RPMI8226 (cell line): Measurements from ENCODE around the gene KRTAP5-7.
"Not testable (repeated sequence)": the region's sequence is repeated elsewhere in the genome, so short reads cannot be mapped to it uniquely, and the experiment has no call there.

ENCODE experiments used
- DNase-seq: peaks from one replicate; pipeline ENCODE4 v3.0.0-alpha.2; 2015

KRTAP5-7 gene

GRCh38 chr11:71498091-71498490 is 29.0 kb upstream of the KRTAP5-7 start:
- no peak for DNase-seq

GRCh38 chr11:71499125-71499524 is 27.9 kb upstream of the KRTAP5-7 start:
- no peak for DNase-seq

- DNase-seq = no peak
Observed at GRCh38 chr11:71499546-71499945, 27.5 kb upstream of the KRTAP5-7 start.

GRCh38 chr11:71500601-71501021 is 26.5 kb upstream of the KRTAP5-7 start:
- no peak for DNase-seq

- no peak for DNase-seq
Observed at GRCh38 chr11:71501071-71501985, 25.7 kb upstream of the KRTAP5-7 start.

GRCh38 chr11:71502026-71502425 is 25.0 kb upstream of the KRTAP5-7 start:
- no peak for DNase-seq

- DNase-seq = no peak
Observed at GRCh38 chr11:71502871-71503435, 24.1 kb upstream of the KRTAP5-7 start.

GRCh38 chr11:71504531-71504930 is 22.5 kb upstream of the KRTAP5-7 start:
- DNase-seq = no peak

GRCh38 chr11:71505001-71505400 is 22.1 kb upstream of the KRTAP5-7 start:
- no peak for DNase-seq

GRCh38 chr11:71505781-71506180 is 21.3 kb upstream of the KRTAP5-7 start:
- no peak for DNase-seq

GRCh38 chr11:71507102-71507501 is 20.0 kb upstream of the KRTAP5-7 start:
- DNase-seq = no peak

GRCh38 chr11:71518506-71519471 is 8.3 kb upstream of the KRTAP5-7 start:
- DNase-seq = no peak

- no peak for DNase-seq
Observed at GRCh38 chr11:71519546-71519945, 7.5 kb upstream of the KRTAP5-7 start.

- DNase-seq = no peak
Observed at GRCh38 chr11:71525188-71525937, 1.7 kb upstream of the KRTAP5-7 start.

GRCh38 chr11:71525938-71526495 is 1.1 kb upstream of the KRTAP5-7 start:
- DNase-seq = no peak

- no peak for DNase-seq
Observed at GRCh38 chr11:71527576-71528210, 626 bp downstream of the KRTAP5-7 start.

GRCh38 chr11:71530602-71531001 is 3.5 kb downstream of the KRTAP5-7 start:
- peak; percentile 5 for DNase-seq

GRCh38 chr11:71532036-71532610 is 5.1 kb downstream of the KRTAP5-7 start:
- DNase-seq = no peak

GRCh38 chr11:71534711-71535608 is 7.9 kb downstream of the KRTAP5-7 start:
- DNase-seq = not testable (repeated sequence)

GRCh38 chr11:71535825-71536224 is 8.8 kb downstream of the KRTAP5-7 start:
- DNase-seq = no peak
